HG02571 (cell line): ENCODE results near the gene THOC5.
"Not testable (repeated sequence)": the region's sequence is repeated elsewhere in the genome, so short reads cannot be mapped to it uniquely, and the experiment has no call there.

Experiments
- ATAC-seq: cut with Tn5 transposase; IDR thresholded peaks from one replicate; pipeline ENCODE4 v1.9.1; 2021; ENCODE audit warnings: mild to moderate bottlenecking, moderate library complexity; ENCODE audit not compliant: unreplicated experiment

Gene THOC5

DNA sequence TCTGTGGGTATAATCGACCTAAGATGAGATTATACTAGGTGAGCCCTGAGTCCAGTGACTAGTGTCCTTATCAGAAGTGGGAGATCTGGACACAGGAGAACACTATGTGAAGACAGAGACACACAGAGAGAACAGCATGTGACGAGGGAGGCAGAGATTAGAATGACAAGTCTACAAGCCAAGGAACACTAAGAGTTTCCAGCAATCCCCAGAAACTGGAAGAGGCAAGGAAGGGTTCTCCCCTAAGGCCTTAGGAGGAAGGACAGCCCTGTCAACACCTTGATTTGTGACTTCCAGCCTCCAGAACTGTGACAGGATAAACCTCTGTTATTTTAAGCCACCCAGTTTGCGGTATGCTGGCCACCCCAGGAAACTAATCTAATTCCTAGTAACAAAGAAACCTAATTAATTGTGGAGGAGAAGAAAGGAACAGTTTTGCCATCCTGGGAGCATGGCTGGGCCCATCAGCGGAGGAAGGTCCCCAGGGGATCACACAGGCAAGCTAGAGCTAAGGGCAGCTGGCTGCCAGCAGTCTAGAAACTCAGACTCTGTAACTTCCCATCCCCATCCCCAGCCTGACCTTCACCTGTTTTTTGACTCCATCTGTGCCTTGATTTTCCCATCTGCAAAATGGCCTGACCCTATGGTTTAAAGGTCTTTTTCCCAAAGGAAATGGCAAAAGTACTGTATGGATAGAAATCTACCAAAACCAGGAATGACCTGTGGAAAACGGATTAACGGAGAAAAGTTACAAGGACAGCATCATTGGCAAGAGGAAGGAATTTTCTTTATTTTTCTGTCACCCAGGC is 10.3 kb upstream of the THOC5 start:
- ATAC-seq = no peak

DNA sequence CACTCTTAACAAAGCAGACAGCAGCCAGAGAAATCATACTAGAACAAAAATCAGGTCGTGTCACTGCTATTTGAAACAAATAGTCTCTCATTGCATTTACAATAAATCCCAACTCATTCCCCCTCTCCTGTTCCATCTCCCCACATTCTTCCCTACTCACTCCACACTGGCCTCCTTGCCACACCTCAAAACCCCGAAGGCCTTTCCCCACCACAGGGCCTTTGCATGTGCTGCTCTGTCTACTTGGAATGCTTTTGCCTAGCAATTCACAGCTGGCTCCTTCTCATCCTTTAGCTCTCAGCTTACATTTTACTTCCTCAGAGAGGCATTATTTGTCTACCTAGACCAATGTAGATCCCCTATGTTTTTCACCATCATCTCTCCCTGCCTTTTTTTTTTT is 6.3 kb upstream of the THOC5 start:
- ATAC-seq = no peak

DNA sequence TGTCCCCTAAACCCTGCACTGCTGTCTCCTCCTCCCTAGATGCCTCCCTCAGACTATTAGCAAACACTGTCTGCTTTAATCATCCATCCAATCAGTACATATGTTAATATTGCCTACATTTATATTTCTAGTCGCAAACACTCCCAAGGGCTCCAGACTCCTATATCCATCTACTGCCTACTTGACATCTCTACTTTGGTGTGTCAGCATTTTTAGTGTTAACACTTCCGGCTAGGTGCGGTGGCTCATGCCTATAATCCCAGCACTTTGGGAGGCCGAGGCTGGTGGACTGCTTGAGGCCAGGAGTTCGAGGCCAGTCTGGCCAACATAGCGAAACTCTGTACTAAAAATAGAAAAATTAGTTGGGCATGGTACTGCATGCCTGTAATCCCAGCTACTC is 5.5 kb upstream of the THOC5 start:
- no peak for ATAC-seq

DNA sequence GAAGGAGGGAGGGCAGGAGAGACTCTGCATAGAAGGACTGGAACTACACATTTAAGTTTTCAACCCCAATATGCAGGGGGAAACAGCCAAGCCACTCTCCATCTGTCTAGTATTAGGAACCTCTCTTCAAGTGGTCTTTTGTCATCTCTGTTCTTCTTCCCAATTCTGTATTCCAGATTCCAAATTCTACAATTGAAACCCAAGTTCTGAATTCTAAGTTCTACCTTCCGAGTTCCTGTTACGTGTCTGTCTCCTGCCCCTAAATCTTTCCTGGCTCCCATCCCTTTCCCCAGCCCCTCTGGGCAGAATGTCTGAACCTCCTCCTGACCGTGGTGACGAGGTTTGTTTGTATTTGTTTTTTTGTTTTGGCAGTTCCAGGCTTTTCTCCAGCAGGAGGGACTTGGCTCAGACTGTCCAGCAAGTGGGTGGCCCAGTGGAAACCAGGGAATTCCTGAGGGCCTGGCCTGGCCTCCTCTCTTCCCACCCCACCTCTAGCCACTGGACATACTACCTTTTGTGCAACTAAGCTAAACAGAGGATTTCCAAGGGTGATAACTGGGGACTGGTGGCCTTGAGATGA is 1.6 kb upstream of the THOC5 start:
- ATAC-seq = no peak

DNA sequence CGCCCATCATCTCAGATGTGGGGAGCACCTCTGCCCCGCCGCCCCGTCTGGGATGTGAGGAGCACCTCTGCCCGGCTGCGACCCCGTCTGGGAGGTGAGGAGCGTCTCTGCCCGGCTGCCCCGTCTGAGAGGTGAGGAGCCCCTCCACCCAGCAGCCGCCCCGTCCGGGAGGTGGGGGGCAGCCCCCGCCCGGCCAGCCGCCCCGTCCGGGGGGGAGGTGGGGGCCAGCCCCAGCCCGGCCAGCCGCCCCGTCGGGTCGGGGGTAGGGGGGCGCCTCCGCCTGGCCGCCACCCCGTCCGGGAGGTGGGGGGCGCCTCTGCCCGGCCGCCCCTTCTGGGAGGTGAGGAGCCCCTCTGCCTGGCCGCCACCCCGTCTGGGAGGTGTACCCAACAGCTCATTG is 1.2 kb downstream of the THOC5 start:
- ATAC-seq = not testable (repeated sequence)

DNA sequence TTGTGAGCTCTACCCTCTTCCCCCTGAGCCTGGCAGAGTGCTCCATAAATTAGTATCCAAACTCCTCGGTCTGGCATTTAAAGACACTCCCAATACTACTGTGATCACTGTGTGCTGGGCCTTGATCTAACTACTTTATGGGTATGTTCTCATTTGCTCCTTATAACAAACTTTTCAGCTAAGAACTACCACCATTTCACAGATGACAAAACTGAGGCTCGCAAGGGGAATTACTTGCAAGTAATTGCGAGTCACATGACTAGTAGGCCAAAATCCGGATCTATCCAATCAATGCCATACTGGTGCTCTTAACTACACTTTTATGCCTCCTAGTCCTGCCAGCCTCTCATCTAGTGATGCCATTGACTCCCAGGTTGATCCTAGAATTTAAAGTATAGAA is 3.6 kb downstream of the THOC5 start:
- ATAC-seq = no peak

DNA sequence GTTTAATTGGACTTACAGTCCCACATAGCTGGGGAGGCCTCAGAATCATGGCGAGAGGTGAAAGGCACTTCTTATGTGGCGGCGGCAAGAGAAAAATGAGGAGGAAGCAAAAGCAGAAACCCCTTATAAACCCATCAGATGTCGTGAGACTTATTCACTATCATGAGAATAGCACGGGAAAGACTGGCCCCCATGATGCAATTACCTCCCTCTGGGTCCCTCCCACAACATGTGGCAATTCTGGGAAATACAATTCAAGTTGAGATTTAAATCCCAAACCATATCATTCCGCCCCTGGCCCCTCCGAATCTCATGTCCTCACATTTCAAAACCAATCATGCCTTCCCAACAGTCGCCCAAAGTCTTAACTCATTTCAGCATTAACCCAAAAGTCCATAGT is 8.5 kb downstream of the THOC5 start:
- ATAC-seq = not testable (repeated sequence)

DNA sequence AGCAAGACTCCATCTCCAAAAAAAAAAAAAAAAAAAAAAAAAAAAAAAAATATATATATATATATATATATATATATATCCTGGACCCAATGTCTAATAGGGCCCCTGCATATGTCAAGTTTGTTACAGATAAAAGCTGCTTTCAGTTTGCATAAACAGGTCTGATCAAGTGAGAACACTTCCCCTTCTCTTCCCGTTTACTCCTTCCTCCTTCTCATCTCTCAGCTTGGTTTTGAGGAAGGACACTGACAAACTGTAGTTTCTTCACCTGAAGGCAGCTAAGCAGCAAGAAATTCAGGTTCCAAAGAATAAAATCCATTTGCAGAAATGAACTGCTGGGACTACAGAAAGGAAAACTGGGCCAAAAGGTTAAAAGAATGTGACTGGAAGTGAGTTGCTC is 11.7 kb downstream of the THOC5 start:
- ATAC-seq = no peak

DNA sequence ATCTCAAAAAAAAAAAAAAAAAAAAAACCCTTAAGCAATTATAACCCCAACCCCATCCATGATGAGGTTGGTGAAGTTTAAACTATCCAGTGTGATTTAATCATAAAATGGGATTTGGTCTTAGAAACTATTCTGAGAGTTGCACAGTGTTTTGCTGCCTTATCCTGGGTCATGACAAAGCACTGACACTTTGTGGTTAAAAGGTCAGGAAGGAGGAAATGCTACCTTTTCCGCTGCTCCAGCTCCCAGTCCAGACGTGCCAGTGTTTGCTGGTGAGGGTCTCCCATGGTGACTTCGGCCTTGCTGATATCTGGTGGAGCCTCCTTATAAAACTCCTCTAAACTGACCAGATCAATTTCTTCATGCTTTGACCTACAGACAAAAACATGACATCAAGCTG is 14.5 kb downstream of the THOC5 start:
- no peak for ATAC-seq

DNA sequence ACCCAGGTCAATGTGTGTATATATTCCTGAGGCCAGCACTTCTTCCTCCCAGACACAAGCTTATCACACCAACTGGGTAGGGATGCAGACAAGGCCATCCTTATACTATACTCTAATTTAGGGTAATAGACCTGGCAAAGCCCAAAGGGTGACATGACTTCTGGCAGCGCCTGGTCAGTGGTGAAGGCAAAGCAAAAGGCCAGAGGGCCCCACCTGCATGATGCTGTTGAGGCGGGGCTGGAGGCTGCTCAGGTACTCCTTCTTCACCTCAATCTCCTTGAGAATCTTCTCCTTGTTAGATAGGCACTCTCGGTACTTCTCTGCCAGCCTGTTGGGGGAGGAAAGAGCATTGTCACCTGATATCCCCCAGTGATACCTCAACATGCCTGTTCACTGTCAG is 17.1 kb downstream of the THOC5 start:
- ATAC-seq = no peak

DNA sequence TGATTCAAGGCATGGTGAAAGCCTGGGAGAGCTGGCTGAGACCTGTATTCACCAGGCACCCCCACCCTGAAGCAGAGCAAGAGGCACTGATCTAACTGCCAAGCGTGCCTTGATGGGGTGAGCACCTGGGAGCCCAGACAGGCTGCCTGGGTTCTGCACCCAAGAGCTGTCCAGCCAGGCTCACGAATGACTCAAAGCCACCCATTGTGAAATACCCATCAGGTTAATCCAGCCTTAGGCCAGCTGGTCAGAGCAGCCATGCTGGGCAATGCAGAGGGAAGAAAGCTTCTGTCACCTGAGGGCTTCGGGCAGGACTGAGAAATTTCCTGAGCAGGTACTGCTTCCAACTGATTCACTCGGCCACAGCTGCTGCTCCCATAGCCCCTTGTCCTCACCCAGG is 22.1 kb downstream of the THOC5 start:
- no peak for ATAC-seq

DNA sequence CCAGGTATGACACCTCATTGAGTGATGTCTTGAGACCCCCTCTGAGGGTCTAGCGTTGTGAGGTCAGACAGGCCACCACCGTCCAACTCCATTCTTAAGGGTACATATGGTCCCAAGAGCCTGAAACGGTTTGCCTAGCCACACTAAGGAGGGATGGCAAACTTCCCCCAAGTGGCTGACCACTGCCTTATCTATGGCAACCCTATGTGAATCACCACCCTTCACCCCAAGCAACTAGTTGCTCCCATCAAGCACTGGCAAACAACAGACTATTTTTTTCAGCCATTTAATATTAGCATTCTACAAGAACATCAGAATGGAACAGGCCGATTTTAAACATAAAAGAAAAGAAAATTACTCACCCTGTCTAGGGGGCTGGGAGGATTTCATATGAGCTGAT is 22.8 kb downstream of the THOC5 start:
- ATAC-seq = no peak

DNA sequence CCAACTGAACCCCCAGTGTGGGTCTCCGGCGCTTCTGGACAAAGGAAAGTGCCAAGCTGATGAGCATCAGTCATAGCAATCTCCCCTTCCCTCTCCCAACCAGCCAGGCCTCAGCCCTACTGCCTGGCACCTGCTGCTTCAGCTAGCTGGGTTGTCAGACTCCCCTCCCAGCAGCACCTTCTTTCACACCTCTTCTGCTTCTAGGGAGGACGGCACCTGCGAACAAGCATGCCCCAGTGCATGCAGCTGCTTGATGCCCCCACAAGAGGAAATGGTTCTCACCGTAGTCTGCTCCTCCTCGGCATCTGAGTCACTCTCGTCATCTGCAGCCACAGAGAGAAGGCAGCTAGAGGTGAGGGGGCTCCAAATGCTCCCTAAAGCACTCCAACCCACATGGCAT is 25.4 kb downstream of the THOC5 start:
- no peak for ATAC-seq

DNA sequence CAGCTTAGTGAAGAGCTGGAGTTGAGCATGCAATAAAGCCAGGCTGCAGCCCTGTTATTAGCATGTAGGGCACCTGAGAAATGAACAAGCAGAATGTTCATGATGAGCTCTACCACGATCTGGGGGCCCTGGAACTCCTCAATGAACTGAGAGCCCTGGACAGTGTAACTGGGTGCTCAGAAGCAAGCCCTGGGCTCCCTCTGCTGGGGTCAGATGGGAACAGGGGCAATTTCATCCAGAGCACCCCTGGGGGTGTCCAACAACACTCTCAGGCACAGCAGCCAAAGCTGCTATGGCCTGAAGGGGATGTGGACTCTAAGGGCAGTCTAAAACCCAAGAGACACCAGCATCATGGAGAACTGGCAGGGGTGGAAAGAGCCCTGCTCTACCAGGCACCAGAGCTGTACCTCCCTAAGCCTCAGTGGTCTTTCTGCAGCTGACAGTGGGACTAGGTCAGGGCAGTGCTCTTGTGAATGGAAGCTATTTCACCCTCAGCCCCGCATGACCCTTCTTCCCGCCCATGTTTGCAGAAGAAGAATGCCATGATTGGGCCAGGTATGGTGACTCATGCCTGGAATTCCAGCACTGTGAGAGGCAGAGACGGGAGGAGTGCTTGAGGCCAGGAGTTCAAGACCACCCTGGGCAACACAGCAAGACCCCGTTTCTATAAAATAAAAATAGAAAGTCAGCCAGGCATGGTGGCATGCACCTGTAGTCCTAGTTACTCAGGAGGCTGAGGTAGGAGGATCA is 28.9 kb downstream of the THOC5 start:
- ATAC-seq = no peak

DNA sequence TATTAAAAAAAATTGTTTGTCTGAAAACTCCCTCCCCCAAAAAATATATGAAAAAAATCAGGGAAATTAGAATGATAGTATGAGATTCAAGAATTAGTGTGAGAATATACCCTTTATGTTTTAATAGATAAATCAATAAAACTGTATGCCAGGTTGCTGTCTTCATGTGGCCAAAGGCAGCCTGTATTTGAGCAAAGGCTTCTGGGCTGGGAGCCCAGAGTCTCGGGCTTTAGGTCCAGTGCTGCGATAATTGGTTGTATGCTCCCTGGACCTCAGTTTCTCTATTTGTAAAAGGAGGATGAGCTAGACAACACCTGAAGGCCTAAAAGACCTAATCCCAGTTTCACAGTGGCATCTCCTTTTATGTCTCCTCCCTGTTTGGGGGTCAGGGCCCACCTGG is 29.8 kb downstream of the THOC5 start:
- ATAC-seq = no peak

DNA sequence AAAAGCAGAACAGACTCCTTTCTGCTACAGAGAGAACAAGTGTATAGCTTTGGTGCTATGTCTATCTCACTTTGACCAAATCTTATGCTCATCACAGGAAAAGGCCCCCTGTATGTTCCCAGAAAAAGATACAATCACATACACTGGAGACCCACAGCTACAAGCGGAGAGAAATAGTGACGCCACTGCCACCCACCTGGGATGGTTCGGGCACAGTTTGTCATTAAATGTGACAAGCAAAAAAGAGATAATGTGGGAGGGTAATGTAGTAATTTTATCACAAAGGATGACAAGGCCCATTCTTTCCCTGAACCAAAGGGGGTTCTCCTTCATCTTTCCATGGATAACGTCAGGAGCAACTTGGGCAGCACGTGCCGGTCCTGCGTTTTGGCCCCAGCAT is 32.0 kb downstream of the THOC5 start:
- ATAC-seq = no peak

DNA sequence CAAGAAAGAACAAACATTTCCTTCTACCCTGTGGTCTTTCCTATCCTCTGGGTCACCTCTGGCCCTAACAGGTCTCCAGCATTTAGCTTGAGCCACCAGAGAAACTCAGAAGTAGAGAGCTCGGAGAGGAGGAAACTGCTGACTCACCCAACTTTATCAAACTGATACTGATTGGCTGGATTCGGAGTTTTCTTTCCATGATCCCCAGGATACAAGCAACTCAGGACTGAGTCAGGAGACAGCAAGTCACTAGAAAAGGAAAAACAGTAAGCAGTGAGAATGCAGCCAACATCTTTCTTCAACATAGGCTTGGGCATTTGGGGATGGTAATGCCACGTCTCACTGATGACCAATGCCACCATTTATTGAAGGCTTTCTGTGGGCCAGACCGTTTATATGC is 32.7 kb downstream of the THOC5 start:
- no peak for ATAC-seq

DNA sequence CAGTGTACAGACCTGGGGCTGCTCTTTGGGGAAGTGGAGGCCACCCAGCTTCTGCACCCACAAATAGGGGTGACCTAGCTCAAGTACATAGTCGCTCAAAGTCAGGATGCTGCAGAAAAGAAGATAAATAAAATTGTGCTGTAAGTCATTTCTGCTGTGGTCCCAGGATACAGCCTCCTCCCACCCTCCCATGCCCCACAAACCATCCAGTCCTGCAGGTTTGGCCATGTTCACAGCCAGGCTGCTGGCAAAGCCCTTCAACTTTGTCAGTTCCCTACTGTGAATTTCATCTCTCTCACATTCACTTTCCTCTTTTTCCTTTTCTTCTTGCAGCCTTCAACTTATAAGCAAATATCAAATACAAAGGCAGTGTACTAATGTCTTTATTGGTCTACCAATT is 33.6 kb downstream of the THOC5 start:
- ATAC-seq = no peak

DNA sequence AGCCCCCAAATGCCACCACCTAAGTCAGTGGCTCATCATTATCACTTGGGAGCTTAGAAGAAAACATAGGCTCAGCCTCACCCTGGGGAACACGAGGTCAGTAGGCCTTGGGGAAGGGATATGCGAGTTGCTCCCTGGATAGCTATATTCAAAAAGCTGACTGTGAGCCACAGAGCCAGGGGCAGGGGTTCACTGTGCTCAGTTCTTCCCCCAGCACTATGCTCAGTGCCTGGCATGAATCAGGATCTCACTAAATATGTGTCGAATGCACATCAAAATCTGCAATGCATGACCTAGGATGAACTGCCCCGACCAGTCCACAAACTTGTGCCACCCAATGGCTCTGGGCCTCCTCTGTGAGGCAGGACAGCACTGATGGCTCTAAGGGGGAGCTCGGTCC is 35.1 kb downstream of the THOC5 start:
- no peak for ATAC-seq

DNA sequence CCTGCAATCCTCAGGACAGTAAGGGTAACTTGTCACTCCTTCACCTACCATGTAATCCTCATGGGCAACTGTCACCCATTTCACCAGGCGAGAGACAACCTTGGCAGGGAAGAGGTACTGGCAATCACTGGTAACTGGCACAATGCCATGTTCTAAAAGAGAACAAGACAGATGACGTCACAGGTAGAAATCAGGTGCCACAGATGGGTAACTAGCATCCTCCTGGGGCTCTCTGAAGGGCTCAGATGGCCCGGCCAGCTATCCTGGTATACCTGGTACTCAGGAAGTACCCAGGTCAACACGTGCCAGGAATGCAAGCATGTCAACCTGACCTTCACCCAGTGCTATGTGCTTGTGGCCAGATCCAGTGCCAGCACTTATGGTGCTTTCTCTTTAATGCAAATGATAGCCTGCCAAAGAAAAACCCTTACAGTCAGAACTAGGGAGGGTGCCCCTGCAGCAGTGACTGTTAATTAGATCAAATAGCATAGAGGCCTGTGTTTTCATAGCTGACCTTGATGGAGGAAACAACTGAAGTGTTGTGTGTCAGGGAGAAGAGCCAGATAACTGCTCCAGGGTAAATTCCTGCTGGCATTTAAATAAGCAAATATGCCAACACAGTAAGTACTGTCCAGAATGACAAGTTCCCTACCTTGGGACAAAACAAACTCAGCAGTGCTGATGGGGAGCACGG is 36.2 kb downstream of the THOC5 start:
- ATAC-seq = no peak

DNA sequence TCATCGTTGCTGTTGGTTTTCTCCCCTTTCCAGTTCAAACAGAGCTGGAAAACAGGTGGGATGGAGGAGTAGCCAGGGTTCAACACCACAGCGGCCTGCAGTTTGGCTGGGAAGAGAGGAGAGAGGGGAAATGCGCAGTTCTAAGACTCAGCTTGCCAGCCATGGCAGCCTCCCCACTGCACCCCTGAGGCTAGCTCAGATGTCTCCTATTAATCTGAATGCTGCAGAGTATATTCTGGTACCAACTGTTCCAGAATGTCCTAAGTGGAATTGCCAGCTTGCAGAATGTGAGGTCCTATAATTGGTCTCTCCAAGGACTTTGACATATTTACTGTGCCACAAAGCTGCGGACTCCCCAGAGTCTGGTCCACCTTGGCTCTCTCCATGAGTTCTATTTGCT is 41.5 kb downstream of the THOC5 start:
- no peak for ATAC-seq
